Measurements from ENCODE around the gene KIAA1671.

KIAA1671 gene

DNA sequence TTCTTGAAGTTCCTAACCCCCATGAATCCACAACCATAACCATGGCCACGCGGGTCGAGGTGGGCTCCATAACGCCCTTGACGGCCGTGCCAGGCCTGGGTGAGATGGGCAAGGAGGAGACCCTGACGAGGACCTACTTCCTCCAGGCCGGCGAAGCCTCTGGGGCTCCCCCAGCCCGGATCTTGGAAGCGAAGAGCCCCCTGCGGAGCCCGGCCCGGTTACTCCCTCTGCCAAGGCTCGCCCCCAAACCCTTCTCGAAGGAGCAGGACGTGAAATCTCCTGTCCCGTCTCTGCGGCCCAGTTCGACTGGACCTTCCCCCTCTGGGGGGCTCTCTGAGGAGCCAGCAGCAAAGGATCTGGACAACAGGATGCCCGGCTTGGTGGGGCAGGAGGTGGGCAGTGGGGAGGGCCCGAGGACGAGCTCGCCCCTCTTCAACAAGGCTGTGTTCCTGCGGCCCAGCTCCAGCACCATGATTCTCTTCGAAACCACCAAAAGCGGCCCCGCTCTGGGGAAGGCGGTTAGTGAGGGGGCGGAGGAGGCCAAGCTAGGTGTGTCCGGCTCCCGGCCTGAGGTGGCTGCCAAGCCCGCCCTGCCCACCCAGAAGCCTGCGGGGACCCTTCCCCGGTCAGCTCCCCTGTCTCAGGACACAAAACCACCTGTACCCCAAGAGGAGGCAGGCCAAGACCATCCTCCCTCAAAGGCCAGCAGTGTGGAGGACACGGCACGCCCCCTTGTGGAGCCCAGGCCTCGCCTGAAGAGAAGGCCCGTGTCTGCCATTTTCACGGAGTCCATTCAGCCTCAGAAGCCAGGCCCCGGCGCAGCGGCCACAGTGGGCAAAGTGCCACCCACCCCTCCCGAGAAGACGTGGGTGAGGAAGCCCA is 75.7 kb downstream of the KIAA1671 start:
- TF ChIP-seq POLR2AphosphoS5 (IDR thresholded peaks at IDR 0.05; ENCODE audit: low read depth, low read length) = no peak
- peak; percentile 25 for TF ChIP-seq FOXP2 (optimal IDR thresholded peaks at IDR 0.05; ENCODE audit: borderline replicate concordance, extremely low read depth, extremely low read length, insufficient read depth)

DNA sequence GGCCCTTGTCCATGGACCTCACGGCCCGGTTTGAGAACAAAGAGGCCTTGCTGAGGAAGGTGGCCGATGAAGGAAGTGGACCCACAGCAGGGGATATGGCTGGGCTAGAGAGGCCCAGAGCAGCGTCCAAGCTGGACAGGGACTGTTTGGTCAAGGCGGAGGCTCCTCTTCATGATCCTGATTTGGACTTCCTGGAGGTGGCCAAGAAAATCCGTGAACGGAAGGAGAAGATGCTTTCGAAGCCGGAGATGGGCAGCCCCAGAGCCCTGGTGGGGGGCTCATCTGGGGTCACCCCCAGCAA is 76.3 kb downstream of the KIAA1671 start:
- TF ChIP-seq SIN3A (IDR thresholded peaks at IDR 0.05; ENCODE audit: borderline replicate concordance, insufficient read depth, low read length) (no peak), POLR2AphosphoS5 (IDR thresholded peaks at IDR 0.05; ENCODE audit: low read depth, low read length) (no peak), FOXP2 (optimal IDR thresholded peaks at IDR 0.05; ENCODE audit: borderline replicate concordance, extremely low read depth, extremely low read length, insufficient read depth) (no peak)

DNA sequence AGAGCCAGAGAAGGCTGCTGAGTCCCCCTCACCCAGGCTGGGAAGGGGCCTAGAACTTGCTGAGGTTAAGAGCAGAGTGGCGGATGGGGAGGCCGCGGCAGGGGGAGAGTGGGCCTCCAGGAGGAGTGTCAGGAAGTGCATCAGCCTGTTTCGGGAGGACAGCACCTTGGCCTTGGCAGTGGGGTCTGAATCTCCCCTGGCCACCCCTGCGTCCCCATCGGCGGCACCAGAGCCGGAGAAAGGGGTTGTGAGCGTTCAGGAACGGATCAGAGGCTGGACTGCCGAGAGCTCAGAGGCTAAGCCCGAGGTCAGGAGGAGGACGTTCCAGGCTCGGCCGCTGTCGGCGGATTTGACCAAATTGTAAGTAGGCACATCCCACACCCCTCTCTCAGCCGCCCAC is 76.7 kb downstream of the KIAA1671 start:
- TF ChIP-seq POLR2AphosphoS5 (IDR thresholded peaks at IDR 0.05; ENCODE audit: low read depth, low read length) = no peak
- TF ChIP-seq, protein P1, sequence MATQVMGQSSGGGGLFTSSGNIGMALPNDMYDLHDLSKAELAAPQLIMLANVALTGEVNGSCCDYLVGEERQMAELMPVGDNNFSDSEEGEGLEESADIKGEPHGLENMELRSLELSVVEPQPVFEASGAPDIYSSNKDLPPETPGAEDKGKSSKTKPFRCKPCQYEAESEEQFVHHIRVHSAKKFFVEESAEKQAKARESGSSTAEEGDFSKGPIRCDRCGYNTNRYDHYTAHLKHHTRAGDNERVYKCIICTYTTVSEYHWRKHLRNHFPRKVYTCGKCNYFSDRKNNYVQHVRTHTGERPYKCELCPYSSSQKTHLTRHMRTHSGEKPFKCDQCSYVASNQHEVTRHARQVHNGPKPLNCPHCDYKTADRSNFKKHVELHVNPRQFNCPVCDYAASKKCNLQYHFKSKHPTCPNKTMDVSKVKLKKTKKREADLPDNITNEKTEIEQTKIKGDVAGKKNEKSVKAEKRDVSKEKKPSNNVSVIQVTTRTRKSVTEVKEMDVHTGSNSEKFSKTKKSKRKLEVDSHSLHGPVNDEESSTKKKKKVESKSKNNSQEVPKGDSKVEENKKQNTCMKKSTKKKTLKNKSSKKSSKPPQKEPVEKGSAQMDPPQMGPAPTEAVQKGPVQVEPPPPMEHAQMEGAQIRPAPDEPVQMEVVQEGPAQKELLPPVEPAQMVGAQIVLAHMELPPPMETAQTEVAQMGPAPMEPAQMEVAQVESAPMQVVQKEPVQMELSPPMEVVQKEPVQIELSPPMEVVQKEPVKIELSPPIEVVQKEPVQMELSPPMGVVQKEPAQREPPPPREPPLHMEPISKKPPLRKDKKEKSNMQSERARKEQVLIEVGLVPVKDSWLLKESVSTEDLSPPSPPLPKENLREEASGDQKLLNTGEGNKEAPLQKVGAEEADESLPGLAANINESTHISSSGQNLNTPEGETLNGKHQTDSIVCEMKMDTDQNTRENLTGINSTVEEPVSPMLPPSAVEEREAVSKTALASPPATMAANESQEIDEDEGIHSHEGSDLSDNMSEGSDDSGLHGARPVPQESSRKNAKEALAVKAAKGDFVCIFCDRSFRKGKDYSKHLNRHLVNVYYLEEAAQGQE (IDR thresholded peaks at IDR 0.05; ENCODE audit: insufficient read depth in 1 of 2, low read depth in 2 of 2, low read length in 2 of 2) = no peak
- no peak for TF ChIP-seq SIN3A (IDR thresholded peaks at IDR 0.05; ENCODE audit: borderline replicate concordance, insufficient read depth, low read length)
- TF ChIP-seq FOXP2 (optimal IDR thresholded peaks at IDR 0.05; ENCODE audit: borderline replicate concordance, extremely low read depth, extremely low read length, insufficient read depth) = no peak
- no peak for TF ChIP-seq TAF1 (IDR thresholded peaks at IDR 0.05; ENCODE audit: borderline replicate concordance, insufficient read depth, low read length)

DNA sequence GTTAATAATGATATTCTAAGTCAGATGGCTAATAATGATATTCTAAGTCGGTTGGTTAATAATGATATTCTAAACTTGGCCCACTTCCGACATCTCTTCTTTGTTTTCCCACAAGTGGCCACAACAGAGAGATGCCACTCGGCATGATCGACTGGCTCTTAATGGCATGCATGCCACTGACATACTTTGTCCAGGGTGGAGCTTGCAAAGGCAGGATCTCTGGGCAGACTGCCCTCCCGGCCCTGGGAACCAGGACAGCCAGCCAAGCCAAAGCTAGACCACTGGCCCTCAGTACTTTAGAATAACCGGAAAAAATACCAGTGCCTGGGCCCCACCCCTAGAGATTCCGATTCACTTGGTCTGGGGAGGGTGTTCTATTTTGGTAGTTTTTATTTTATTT is 78.1 kb downstream of the KIAA1671 start:
- TF ChIP-seq FOXP2 (optimal IDR thresholded peaks at IDR 0.05; ENCODE audit: borderline replicate concordance, extremely low read depth, extremely low read length, insufficient read depth) (no peak), TAF1 (IDR thresholded peaks at IDR 0.05; ENCODE audit: borderline replicate concordance, insufficient read depth, low read length) (no peak)
- TF ChIP-seq, protein P1 (IDR thresholded peaks at IDR 0.05; ENCODE audit: insufficient read depth in 1 of 2, low read depth in 2 of 2, low read length in 2 of 2) = no peak

DNA sequence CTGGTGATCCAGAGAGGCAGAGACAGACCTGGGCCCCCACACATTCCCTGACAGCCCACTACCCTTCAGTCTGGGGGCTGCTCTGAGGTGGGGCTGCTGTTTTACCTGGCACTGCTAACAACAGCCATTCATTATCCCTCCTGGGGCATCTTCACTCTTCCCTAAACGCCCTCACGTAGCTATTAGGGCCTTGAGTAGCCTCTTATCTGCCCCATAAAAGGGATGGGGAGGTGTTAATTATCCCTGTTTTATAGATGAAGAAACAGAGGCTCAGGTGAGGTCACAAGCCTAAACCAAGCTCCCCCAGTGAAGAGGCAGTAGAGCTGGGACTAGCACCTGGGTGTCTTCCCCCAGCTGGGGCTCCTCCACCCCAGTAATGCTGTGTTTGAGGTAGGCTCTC is 79.5 kb downstream of the KIAA1671 start:
- no peak for TF ChIP-seq FOXP2 (optimal IDR thresholded peaks at IDR 0.05; ENCODE audit: borderline replicate concordance, extremely low read depth, extremely low read length, insufficient read depth)
- TF ChIP-seq SIN3A (IDR thresholded peaks at IDR 0.05; ENCODE audit: borderline replicate concordance, insufficient read depth, low read length) = no peak
- no peak for TF ChIP-seq POLR2AphosphoS5 (IDR thresholded peaks at IDR 0.05; ENCODE audit: low read depth, low read length)
- TF ChIP-seq, protein P1 (IDR thresholded peaks at IDR 0.05; ENCODE audit: insufficient read depth in 1 of 2, low read depth in 2 of 2, low read length in 2 of 2) = no peak
- no peak for TF ChIP-seq TAF1 (IDR thresholded peaks at IDR 0.05; ENCODE audit: borderline replicate concordance, insufficient read depth, low read length)

DNA sequence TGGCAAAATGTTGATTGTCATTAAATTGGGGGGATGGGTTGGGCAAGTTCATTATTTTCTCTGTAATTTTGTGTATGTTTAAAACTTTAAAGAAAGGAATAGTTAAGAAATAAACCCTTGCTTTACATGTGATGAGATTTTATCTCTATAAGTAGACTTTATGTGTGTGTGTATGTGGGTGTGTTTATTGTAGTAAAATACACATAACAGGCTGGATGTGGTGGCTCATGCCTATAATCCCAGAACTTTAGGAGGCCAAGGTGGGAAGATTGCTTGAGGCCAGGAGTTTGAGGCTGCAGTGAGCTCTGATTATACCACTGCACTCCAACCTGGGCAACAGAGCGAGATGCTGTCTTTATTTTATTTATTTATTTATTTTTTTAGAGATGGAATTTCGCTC is 83.2 kb downstream of the KIAA1671 start:
- TF ChIP-seq POLR2AphosphoS5 (IDR thresholded peaks at IDR 0.05; ENCODE audit: low read depth, low read length) = no peak
- TF ChIP-seq, protein P1 (IDR thresholded peaks at IDR 0.05; ENCODE audit: insufficient read depth in 1 of 2, low read depth in 2 of 2, low read length in 2 of 2) = no peak
- no peak for TF ChIP-seq TAF1 (IDR thresholded peaks at IDR 0.05; ENCODE audit: borderline replicate concordance, insufficient read depth, low read length)
- no peak for TF ChIP-seq SIN3A (IDR thresholded peaks at IDR 0.05; ENCODE audit: borderline replicate concordance, insufficient read depth, low read length)
- no peak for TF ChIP-seq FOXP2 (optimal IDR thresholded peaks at IDR 0.05; ENCODE audit: borderline replicate concordance, extremely low read depth, extremely low read length, insufficient read depth)

Data from PFSK-1 (cell line).